WTC11 (cell line): ENCODE measurements around the gene PSG7.

Experiments used
- KAT7 ChIP-seq: sonication (generic); formaldehyde crosslinking; IDR thresholded peaks from 2 replicates; pipeline ENCODE4 v1.8.1; 2023; ENCODE audit warnings: missing genetic modification reagents, mild to moderate bottlenecking, borderline replicate concordance
- MYBL2 ChIP-seq: sonication (generic); formaldehyde crosslinking; IDR thresholded peaks from 2 replicates; pipeline ENCODE4 v1.8.1; 2023; ENCODE audit warnings: mild to moderate bottlenecking, moderate library complexity, missing genetic modification reagents
- NR2C2 ChIP-seq: sonication (generic); formaldehyde crosslinking; IDR thresholded peaks from 2 replicates; pipeline ENCODE4 v1.8.0; 2022; ENCODE audit warnings: mild to moderate bottlenecking, missing genetic modification reagents
- NR3C1 ChIP-seq: sonication (generic); formaldehyde crosslinking; conservative IDR thresholded peaks from 2 replicates; pipeline ENCODE4 v1.8.1; 2023; ENCODE audit warnings: low read depth, mild to moderate bottlenecking, missing genetic modification reagents
- RELA ChIP-seq: sonication (generic); formaldehyde crosslinking; IDR thresholded peaks from 2 replicates; pipeline ENCODE4 v1.8.1; 2022; ENCODE audit warnings: missing genetic modification reagents, mild to moderate bottlenecking, borderline replicate concordance
- SP1 ChIP-seq: sonication (generic); formaldehyde crosslinking; conservative IDR thresholded peaks from 2 replicates; pipeline ENCODE4 v1.8.1; 2022; ENCODE audit warnings: missing genetic modification reagents
- TEAD1 ChIP-seq: sonication (generic); formaldehyde crosslinking; IDR thresholded peaks from 2 replicates; pipeline ENCODE4 v1.8.0; 2022; ENCODE audit warnings: mild to moderate bottlenecking, missing genetic modification reagents
- ZNF138 ChIP-seq: sonication (generic); formaldehyde crosslinking; conservative IDR thresholded peaks from 2 replicates; pipeline ENCODE4 v1.8.1; 2022; ENCODE audit warnings: mild to moderate bottlenecking, moderate library complexity, missing genetic modification reagents
- TF ChIP-seq, protein P1 (sequence below): sonication (generic); formaldehyde crosslinking; conservative IDR thresholded peaks from 2 replicates; pipeline ENCODE4 v1.8.1; 2023; ENCODE audit warnings: mild to moderate bottlenecking, low read depth, missing genetic modification reagents, moderate library complexity
- TF ChIP-seq, protein P2 (sequence below): fragments of 200-600 bp; IDR thresholded peaks from 2 replicates; pipeline ENCODE4 v1.8.0; 2022; ENCODE audit warnings: antibody characterized with exemption
- TF ChIP-seq, protein P3 (sequence below): sonication (generic); formaldehyde crosslinking; IDR thresholded peaks from 2 replicates; pipeline ENCODE4 v1.8.1; 2023; ENCODE audit warnings: mild to moderate bottlenecking, missing genetic modification reagents, moderate library complexity
- TF ChIP-seq, protein P4 (sequence below): sonication (generic); formaldehyde crosslinking; IDR thresholded peaks from 2 replicates; pipeline ENCODE4 v1.8.0; 2022; ENCODE audit warnings: mild to moderate bottlenecking, missing genetic modification reagents

DNA sequence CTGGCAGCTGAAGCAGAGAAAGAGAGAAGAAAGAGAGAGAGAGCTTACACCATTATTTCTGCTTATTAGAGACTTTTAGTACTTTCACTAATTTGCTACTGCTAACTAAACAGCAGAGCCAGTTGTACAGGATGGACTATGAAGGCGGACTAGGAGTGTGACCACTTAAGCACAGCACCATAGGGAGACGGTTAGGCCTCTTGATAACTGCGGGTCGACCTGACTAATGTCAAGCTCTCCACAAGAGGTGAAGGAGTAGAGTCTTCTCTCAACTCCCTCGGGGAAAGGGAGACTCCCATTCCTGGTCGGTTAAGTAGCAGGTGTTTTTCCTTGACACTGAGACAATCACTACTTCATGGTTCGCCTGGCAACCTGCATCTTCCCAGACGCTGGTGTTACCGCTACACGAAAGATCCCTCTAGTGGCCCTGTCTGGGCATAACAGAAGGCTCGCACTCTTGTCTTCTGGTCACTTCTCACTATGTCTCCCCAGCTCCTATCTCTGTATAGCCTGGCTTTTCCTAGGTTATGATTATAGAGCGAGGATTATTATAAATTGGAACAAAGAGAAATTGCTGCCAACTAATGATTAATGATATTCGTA, 5.3 kb upstream of the PSG7 start:
- TF ChIP-seq MYBL2 (CRISPR knock-in tag) = no peak
- TF ChIP-seq, protein P1, sequence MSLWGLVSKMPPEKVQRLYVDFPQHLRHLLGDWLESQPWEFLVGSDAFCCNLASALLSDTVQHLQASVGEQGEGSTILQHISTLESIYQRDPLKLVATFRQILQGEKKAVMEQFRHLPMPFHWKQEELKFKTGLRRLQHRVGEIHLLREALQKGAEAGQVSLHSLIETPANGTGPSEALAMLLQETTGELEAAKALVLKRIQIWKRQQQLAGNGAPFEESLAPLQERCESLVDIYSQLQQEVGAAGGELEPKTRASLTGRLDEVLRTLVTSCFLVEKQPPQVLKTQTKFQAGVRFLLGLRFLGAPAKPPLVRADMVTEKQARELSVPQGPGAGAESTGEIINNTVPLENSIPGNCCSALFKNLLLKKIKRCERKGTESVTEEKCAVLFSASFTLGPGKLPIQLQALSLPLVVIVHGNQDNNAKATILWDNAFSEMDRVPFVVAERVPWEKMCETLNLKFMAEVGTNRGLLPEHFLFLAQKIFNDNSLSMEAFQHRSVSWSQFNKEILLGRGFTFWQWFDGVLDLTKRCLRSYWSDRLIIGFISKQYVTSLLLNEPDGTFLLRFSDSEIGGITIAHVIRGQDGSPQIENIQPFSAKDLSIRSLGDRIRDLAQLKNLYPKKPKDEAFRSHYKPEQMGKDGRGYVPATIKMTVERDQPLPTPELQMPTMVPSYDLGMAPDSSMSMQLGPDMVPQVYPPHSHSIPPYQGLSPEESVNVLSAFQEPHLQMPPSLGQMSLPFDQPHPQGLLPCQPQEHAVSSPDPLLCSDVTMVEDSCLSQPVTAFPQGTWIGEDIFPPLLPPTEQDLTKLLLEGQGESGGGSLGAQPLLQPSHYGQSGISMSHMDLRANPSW (CRISPR knock-in tag) = no peak
- TF ChIP-seq, protein P2, sequence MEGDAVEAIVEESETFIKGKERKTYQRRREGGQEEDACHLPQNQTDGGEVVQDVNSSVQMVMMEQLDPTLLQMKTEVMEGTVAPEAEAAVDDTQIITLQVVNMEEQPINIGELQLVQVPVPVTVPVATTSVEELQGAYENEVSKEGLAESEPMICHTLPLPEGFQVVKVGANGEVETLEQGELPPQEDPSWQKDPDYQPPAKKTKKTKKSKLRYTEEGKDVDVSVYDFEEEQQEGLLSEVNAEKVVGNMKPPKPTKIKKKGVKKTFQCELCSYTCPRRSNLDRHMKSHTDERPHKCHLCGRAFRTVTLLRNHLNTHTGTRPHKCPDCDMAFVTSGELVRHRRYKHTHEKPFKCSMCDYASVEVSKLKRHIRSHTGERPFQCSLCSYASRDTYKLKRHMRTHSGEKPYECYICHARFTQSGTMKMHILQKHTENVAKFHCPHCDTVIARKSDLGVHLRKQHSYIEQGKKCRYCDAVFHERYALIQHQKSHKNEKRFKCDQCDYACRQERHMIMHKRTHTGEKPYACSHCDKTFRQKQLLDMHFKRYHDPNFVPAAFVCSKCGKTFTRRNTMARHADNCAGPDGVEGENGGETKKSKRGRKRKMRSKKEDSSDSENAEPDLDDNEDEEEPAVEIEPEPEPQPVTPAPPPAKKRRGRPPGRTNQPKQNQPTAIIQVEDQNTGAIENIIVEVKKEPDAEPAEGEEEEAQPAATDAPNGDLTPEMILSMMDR = peak; percentile 37; the same call in 1 of the 2 replicates
- TF ChIP-seq SP1 (CRISPR knock-in tag) = no peak
- TF ChIP-seq, protein P3, sequence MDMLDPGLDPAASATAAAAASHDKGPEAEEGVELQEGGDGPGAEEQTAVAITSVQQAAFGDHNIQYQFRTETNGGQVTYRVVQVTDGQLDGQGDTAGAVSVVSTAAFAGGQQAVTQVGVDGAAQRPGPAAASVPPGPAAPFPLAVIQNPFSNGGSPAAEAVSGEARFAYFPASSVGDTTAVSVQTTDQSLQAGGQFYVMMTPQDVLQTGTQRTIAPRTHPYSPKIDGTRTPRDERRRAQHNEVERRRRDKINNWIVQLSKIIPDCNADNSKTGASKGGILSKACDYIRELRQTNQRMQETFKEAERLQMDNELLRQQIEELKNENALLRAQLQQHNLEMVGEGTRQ (CRISPR knock-in tag) = no peak
- no peak for TF ChIP-seq ZNF138 (CRISPR knock-in tag)
- TF ChIP-seq NR3C1 (CRISPR knock-in tag) = no peak
- no peak for TF ChIP-seq NR2C2 (CRISPR knock-in tag)
- TF ChIP-seq KAT7 (CRISPR knock-in tag) = no peak
- no peak for TF ChIP-seq RELA
- TF ChIP-seq, protein P4, sequence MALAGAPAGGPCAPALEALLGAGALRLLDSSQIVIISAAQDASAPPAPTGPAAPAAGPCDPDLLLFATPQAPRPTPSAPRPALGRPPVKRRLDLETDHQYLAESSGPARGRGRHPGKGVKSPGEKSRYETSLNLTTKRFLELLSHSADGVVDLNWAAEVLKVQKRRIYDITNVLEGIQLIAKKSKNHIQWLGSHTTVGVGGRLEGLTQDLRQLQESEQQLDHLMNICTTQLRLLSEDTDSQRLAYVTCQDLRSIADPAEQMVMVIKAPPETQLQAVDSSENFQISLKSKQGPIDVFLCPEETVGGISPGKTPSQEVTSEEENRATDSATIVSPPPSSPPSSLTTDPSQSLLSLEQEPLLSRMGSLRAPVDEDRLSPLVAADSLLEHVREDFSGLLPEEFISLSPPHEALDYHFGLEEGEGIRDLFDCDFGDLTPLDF (CRISPR knock-in tag) = no peak
- no peak for TF ChIP-seq TEAD1 (CRISPR knock-in tag)
